SK-N-SH (cell line): Measurements from ENCODE around the gene PRR12.

Source experiments
- CTCF ChIP-seq: fragments of 200-600 bp; sonication (generic); IDR thresholded peaks from 2 replicates; pipeline ENCODE4 v1.6.1; 2017; ENCODE audit warnings: antibody characterized with exemption, mild to moderate bottlenecking, moderate library complexity
- GABPA ChIP-seq: IDR thresholded peaks from 2 replicates; pipeline ENCODE4 v1.4.0; 2012; ENCODE audit warnings: low read depth, mild to moderate bottlenecking
- MAX ChIP-seq: IDR thresholded peaks from 2 replicates; pipeline ENCODE4 v1.4.0; 2012; ENCODE audit warnings: low read depth
- NFIC ChIP-seq: IDR thresholded peaks from 2 replicates; pipeline ENCODE4 v1.4.0; 2012; ENCODE audit warnings: borderline replicate concordance
- PBX3 ChIP-seq: IDR thresholded peaks from 2 replicates; pipeline ENCODE4; 2012
- POLR2AphosphoS5 ChIP-seq: IDR thresholded peaks from 2 replicates; pipeline ENCODE4 v1.6.1; 2012; ENCODE audit warnings: low read depth, low read length
- REST ChIP-seq: IDR thresholded peaks from 2 replicates; pipeline ENCODE4 v1.6.1; 2012; ENCODE audit warnings: mild to moderate bottlenecking, low read depth, low read length, moderate library complexity
- SMC3 ChIP-seq: IDR thresholded peaks from 2 replicates; pipeline ENCODE4 v1.6.1; 2012; ENCODE audit warnings: low read depth, low read length, improper control_type of control experiment
- USF1 ChIP-seq: IDR thresholded peaks from 2 replicates; pipeline ENCODE4 v1.4.0; 2012; ENCODE audit warnings: low read depth, borderline replicate concordance
- ZBTB33 ChIP-seq: IDR thresholded peaks from 2 replicates; pipeline ENCODE4 v1.4.0; 2012; ENCODE audit warnings: low read depth, borderline replicate concordance

GRCh38 chr19:49641688-49642491, 50.9 kb downstream of the PRR12 start, which contains the start of gene SCAF1:
- no peak for TF ChIP-seq CTCF
- no peak for TF ChIP-seq SMC3
- TF ChIP-seq NFIC, result no peak
- no peak for TF ChIP-seq REST
- no peak for TF ChIP-seq PBX3
- peak; percentile 62 for TF ChIP-seq POLR2AphosphoS5
- TF ChIP-seq GABPA, result peak; percentile 93
- TF ChIP-seq USF1, result peak; percentile 58; the same call in 1 of the 2 replicates
- TF ChIP-seq ZBTB33, result peak; percentile 91
- no peak for TF ChIP-seq MAX
